VCaP (cell line): ENCODE measurements around the gene MORN1.

Source experiments
- H3K27ac ChIP-seq: fragments of 450-650 bp; 2 replicates; pipeline ENCODE4 v1.5.1; 2017
- CTCF ChIP-seq: fragments of 450-650 bp; conservative IDR thresholded peaks from 2 replicates; pipeline ENCODE4 v1.5.1; 2017; ENCODE audit warnings: mild to moderate bottlenecking, moderate library complexity

MORN1 gene

GRCh38 chr1:2344744-2345296 is 46.5 kb downstream of the MORN1 start:
- H3K27ac ChIP-seq: no peak overlapping the region
- no peak for TF ChIP-seq CTCF

- TF ChIP-seq CTCF: no peak
- no peak overlapping the region for H3K27ac ChIP-seq
These were observed 47.2 kb downstream of the MORN1 start for GRCh38 chr1:2344121-2344681.

GRCh38 chr1:2343023-2343935 is 48.1 kb downstream of the MORN1 start:
- no peak for TF ChIP-seq CTCF
- no peak overlapping the region for H3K27ac ChIP-seq

GRCh38 chr1:2342384-2343022 is 48.9 kb downstream of the MORN1 start:
- peak overlapping the region; percentile 50 for H3K27ac ChIP-seq
- TF ChIP-seq CTCF: no peak

GRCh38 chr1:2341706-2342383 is 49.5 kb downstream of the MORN1 start:
- peak overlapping the region; percentile 50 for H3K27ac ChIP-seq
- TF ChIP-seq CTCF: no peak

GRCh38 chr1:2340918-2341254 is 50.5 kb downstream of the MORN1 start:
- H3K27ac ChIP-seq: no peak overlapping the region; the same call in 1 of the 2 replicates
- no peak for TF ChIP-seq CTCF
